SH-SY5Y (cell line): ENCODE data around the gene RUBCN.

ENCODE experiments used
- GATA2 ChIP-seq: IDR thresholded peaks from 2 replicates; pipeline ENCODE4 v1.6.1; 2011; ENCODE audit warnings: mild to moderate bottlenecking, low read depth, low read length
- GATA3 ChIP-seq: IDR thresholded peaks from 2 replicates; pipeline ENCODE4 v1.6.1; 2011; ENCODE audit warnings: low read depth, mild to moderate bottlenecking, low read length, moderate library complexity

GRCh38 chr3:197782230-197782629 is 45.5 kb upstream of the RUBCN start:
- TF ChIP-seq GATA2, result no peak
- no peak for TF ChIP-seq GATA3
